GM12878 (cell line): ENCODE measurements around the gene ACTN2. TPM values are rescaled to one million over a fixed set of nuclear protein-coding genes. Genes with fewer than 3 reads are reported as not detected.

Source experiments
- ATAC-seq: fragments of 200-7000 bp; cut with Tn5 transposase; 3 replicates; pipeline ENCODE4 v1.9.1; 2020; ENCODE audit warnings: mild to moderate bottlenecking, moderate library complexity
- BruUV-seq: library from RNA; stranded (reverse); fragments of 400-500 nt; replicated peaks from 2 replicates; lab custom pipeline; 2021; lab: Mats Ljungman, UMichigan
- CTCF ChIA-PET: fragments of 300-600 bp; sonication (Branson Sonifier 250); formaldehyde crosslinking; extraction: SDS; loops from one replicate; lab custom pipeline; 2021; ENCODE audit warnings: inconsistent platforms; lab: Yijun Ruan, JAX
- POLR2A ChIA-PET: fragments of 350-600 bp; formaldehyde crosslinking; extraction: SDS; loops from one replicate; lab custom pipeline; 2021; ENCODE audit warnings: inconsistent platforms; lab: Charles Lee
- RAD21 ChIA-PET: fragments of 300-600 bp; sonication (Branson Sonifier 250); formaldehyde crosslinking; loops from one replicate; lab custom pipeline; 2023; ENCODE audit warnings: antibody characterized with exemption; ENCODE audit not compliant: unreplicated experiment; lab: Charles Lee
- SMC1A ChIA-PET: fragments of 300-600 bp; sonication (Branson Sonifier 250); formaldehyde crosslinking; loops from one replicate; lab custom pipeline; 2023; ENCODE audit not compliant: unreplicated experiment, uncharacterized antibody; lab: Charles Lee
- DNase-seq: peaks from one replicate; pipeline ENCODE4 v3.0.0-alpha.2; 2011; ENCODE audit warnings: low read depth, low spot score
- FAIRE-seq: peaks from 3 replicates; lab custom pipeline; 2011; peaks lifted over from hg19 to GRCh38; lab: Jason Lieb, UNC
- H2AFZ ChIP-seq: 2 replicates; pipeline ENCODE4 v1.6.0; 2011; ENCODE audit warnings: low read depth, low read length, control low read depth; ENCODE audit not compliant: control insufficient read depth
- H3K27ac ChIP-seq: 2 replicates; pipeline ENCODE4 v1.5.1; 2011; ENCODE audit warnings: control low read depth; ENCODE audit not compliant: control insufficient read depth, insufficient read depth
- H3K27me3 ChIP-seq, 2 experiments: replicated peaks in 1 of 2; 2 replicates each; pipeline versions ENCODE4 v1.6.0 to v1.6.1; 2011; ENCODE audit warnings: low read length in 1 of 2; ENCODE audit not compliant: control insufficient read depth in 2 of 2, insufficient read depth in 2 of 2
- H3K36me3 ChIP-seq, 2 experiments: 2 replicates each; pipeline ENCODE4 v1.5.1; 2011; ENCODE audit warnings: low read length in 1 of 2; ENCODE audit not compliant: control insufficient read depth in 2 of 2, insufficient read depth in 2 of 2
- H3K4me1 ChIP-seq: 2 replicates; pipeline ENCODE4 v1.6.1; 2011; ENCODE audit warnings: mild to moderate bottlenecking, low read length, moderate library complexity, mixed read lengths; ENCODE audit not compliant: control insufficient read depth, insufficient read depth
- H3K4me2 ChIP-seq: 2 replicates; pipeline ENCODE4 v1.6.0; 2011; ENCODE audit warnings: control low read depth; ENCODE audit not compliant: control insufficient read depth, insufficient read depth
- H3K4me3 ChIP-seq: fragments of 200-600 bp; sonication (generic); 2 replicates; pipeline ENCODE4 v1.5.1; 2016
- H3K79me2 ChIP-seq: 2 replicates; pipeline ENCODE4 v1.6.0; 2011; ENCODE audit warnings: low read length; ENCODE audit not compliant: control insufficient read depth, insufficient read depth
- H3K9ac ChIP-seq: 2 replicates; pipeline ENCODE4 v1.8.0; 2011; ENCODE audit warnings: low read length, control low read depth, mixed read lengths; ENCODE audit not compliant: control insufficient read depth, insufficient read depth
- H3K9me3 ChIP-seq: replicated peaks from 3 replicates; pipeline ENCODE4 v1.5.1; 2011; ENCODE audit warnings: mild to moderate bottlenecking, low read length; ENCODE audit not compliant: control insufficient read depth, insufficient read depth
- H4K20me1 ChIP-seq: 2 replicates; pipeline ENCODE4 v1.6.0; 2011; ENCODE audit not compliant: control insufficient read depth, insufficient read depth
- FOXM1 ChIP-seq: IDR thresholded peaks from 2 replicates; pipeline ENCODE4 v1.6.1; 2012; ENCODE audit warnings: low read depth, mild to moderate bottlenecking, inconsistent platforms, low read length, moderate library complexity
- HDGF ChIP-seq: fragments of 450-650 bp; IDR thresholded peaks from 2 replicates; pipeline ENCODE4 v1.6.1; 2016; ENCODE audit warnings: antibody characterized with exemption
- IKZF1 ChIP-seq: fragments of 450-650 bp; conservative IDR thresholded peaks from 2 replicates; pipeline ENCODE4 v1.6.1; 2017; ENCODE audit warnings: antibody characterized with exemption, mild to moderate bottlenecking
- IKZF2 ChIP-seq, 2 experiments: fragments of 450-650 bp; IDR thresholded peaks; 2 replicates each; pipeline ENCODE4 v1.6.1; 2017; ENCODE audit warnings: mild to moderate bottlenecking in 2 of 2, moderate library complexity in 2 of 2
- MTA3 ChIP-seq: IDR thresholded peaks from 2 replicates; pipeline ENCODE4 v1.6.1; 2012; ENCODE audit warnings: low read length, inconsistent platforms, borderline replicate concordance
- NFYB ChIP-seq: IDR thresholded peaks from 2 replicates; pipeline ENCODE4 v1.6.1; 2011; ENCODE audit warnings: low read depth, mild to moderate bottlenecking, low read length, improper control_type of control experiment, moderate library complexity; ENCODE audit not compliant: insufficient read depth
- RAD21 ChIP-seq: IDR thresholded peaks from 2 replicates; pipeline ENCODE4 v1.6.1; 2011; ENCODE audit warnings: mild to moderate bottlenecking, low read depth, low read length, moderate library complexity; ENCODE audit not compliant: insufficient read depth
- RAD51 ChIP-seq: fragments of 450-650 bp; IDR thresholded peaks from 2 replicates; pipeline ENCODE4 v1.6.1; 2016; ENCODE audit warnings: moderate library complexity, mild to moderate bottlenecking, inconsistent platforms
- SPI1 ChIP-seq: IDR thresholded peaks from 2 replicates; pipeline ENCODE4 v1.6.1; 2011; ENCODE audit warnings: low read depth, mild to moderate bottlenecking, low read length, moderate library complexity, borderline replicate concordance; ENCODE audit not compliant: insufficient read depth
- WGBS: methylation state at CpG from one replicate; pipeline ENCODE4 v1.1.6; 2016; ENCODE audit warnings: low lambda C conversion rate; ENCODE audit not compliant: insufficient replicate concordance, insufficient coverage; ENCODE audit errors: missing lambda C conversion rate; 5-methylcytosine and 5-hydroxymethylcytosine counted together
- in situ Hi-C: fragments of 300-500 bp; cut with MboI; formaldehyde crosslinking; loops from 9 replicates; pipeline ENCODE4 v1.14.3; 2018; ENCODE audit warnings: mixed read lengths
- intact Hi-C: fragments of 100-400 bp; cut with micrococcal nuclease; formaldehyde crosslinking; loops from one replicate; pipeline ENCODE4 v1.14.2; 2022; ENCODE audit not compliant: unreplicated experiment
- polyA plus RNA-seq, 11 experiments: library from polyadenylated mRNA; depleted of rRNA in 4 of 11; unstranded in 6 of 11; stranded (reverse) in 5 of 11; fragments of >200 nt; fragmentation: Nextera tagmentation in 4 of 11; fragmentation: Illumina TruSeq in 1 of 11; extraction: Ambion mirVana in 4 of 11; extraction: Trizol in 1 of 11; gene quantifications; 1 replicate in 1 of 11; 2 replicates in 10 of 11; pipeline versions ENCODE4 v1.2.1 to v1.2.3, GENCODE V29; 2011 to 2016; ENCODE audit warnings: inconsistent platforms in 2 of 11, missing spikeins in 2 of 11, low read depth in 1 of 11
- total RNA-seq, 4 experiments: library from RNA; depleted of rRNA in 3 of 4; stranded (reverse); fragments of >200 nt in 3 of 4; fragmentation: Illumina TruSeq in 1 of 4; extraction: Trizol in 1 of 4; gene quantifications; 2 replicates each; pipeline versions ENCODE4 v1.2.1 to v1.2.3, GENCODE V29; 2013 to 2021
- TF ChIP-seq, protein P1 (sequence below): fragments of 450-650 bp; IDR thresholded peaks from 2 replicates; pipeline ENCODE4 v1.6.1; 2017; ENCODE audit warnings: mild to moderate bottlenecking, moderate library complexity
- TF ChIP-seq, protein P2 (sequence below): fragments of 450-650 bp; IDR thresholded peaks from 2 replicates; pipeline ENCODE4 v1.6.1; 2017; ENCODE audit warnings: low read depth, mild to moderate bottlenecking, moderate library complexity

Gene ACTN2
- total and polyA plus RNA-seq, 10 of the 15 experiments (the other 5 are each of a cell fraction or from before 2014, with no cell fraction given): 0.10 TPM; not detected in 9

- intact Hi-C loops: no loop called here
- no peak for TF ChIP-seq SPI1
- no peak for TF ChIP-seq HDGF
- TF ChIP-seq IKZF2 (IDR thresholded peaks at IDR 0.05): no peak
- no peak for TF ChIP-seq IKZF1
- TF ChIP-seq MTA3: no peak
- H3K4me3 ChIP-seq: no peak overlapping the region
- DNase-seq (no peak), ATAC-seq (no peak), FAIRE-seq (no peak)
- no TSS peak for BruUV-seq
- H3K4me1 ChIP-seq: no peaks in the 10 kb centered on the region
- RAD21 ChIA-PET: no interaction called here
- H3K79me2 ChIP-seq: no peaks in the 10 kb centered on the region
- no peaks in the 10 kb centered on the region for H3K27me3 ChIP-seq
- H3K27ac ChIP-seq: no peak overlapping the region
- H3K4me2 ChIP-seq: no peak overlapping the region
- CTCF ChIA-PET: interaction anchor here (1.8 kb wide), 1 partner anchor 93 kb away, joined by 3 read pairs; no protein-coding TSS in a partner anchor
- H4K20me1 ChIP-seq: no peaks in the 10 kb centered on the region
- no peak overlapping the region for H3K9ac ChIP-seq
- SMC1A ChIA-PET: no interaction called here
- no peaks in the 10 kb centered on the region for H3K36me3 ChIP-seq
- H2AFZ ChIP-seq: no peak overlapping the region
- in situ Hi-C loops: no loop called here
- WGBS: 45% methylated on average over 6 of the region's 6 CpGs
- POLR2A ChIA-PET: no interaction called here
- no peaks in the 10 kb centered on the region for H3K9me3 ChIP-seq
Observed at GRCh38 chr1:236717811-236718210, 31.5 kb downstream of the ACTN2 start.

GRCh38 chr1:236718328-236718727 lies 32.0 kb downstream of the ACTN2 start:
- no peak for ATAC-seq
- no peaks in the 10 kb centered on the region for H3K79me2 ChIP-seq
- no peak for FAIRE-seq
- H3K4me2 ChIP-seq: no peak overlapping the region
- H3K27ac ChIP-seq: no peak overlapping the region
- intact Hi-C loops (no loop called here), in situ Hi-C loops (no loop called here)
- no TSS peak for BruUV-seq
- H3K4me3 ChIP-seq: no peak overlapping the region
- RAD21 ChIA-PET: no interaction called here
- H3K4me1 ChIP-seq: no peaks in the 10 kb centered on the region
- POLR2A ChIA-PET: no interaction called here
- TF ChIP-seq, protein P1, sequence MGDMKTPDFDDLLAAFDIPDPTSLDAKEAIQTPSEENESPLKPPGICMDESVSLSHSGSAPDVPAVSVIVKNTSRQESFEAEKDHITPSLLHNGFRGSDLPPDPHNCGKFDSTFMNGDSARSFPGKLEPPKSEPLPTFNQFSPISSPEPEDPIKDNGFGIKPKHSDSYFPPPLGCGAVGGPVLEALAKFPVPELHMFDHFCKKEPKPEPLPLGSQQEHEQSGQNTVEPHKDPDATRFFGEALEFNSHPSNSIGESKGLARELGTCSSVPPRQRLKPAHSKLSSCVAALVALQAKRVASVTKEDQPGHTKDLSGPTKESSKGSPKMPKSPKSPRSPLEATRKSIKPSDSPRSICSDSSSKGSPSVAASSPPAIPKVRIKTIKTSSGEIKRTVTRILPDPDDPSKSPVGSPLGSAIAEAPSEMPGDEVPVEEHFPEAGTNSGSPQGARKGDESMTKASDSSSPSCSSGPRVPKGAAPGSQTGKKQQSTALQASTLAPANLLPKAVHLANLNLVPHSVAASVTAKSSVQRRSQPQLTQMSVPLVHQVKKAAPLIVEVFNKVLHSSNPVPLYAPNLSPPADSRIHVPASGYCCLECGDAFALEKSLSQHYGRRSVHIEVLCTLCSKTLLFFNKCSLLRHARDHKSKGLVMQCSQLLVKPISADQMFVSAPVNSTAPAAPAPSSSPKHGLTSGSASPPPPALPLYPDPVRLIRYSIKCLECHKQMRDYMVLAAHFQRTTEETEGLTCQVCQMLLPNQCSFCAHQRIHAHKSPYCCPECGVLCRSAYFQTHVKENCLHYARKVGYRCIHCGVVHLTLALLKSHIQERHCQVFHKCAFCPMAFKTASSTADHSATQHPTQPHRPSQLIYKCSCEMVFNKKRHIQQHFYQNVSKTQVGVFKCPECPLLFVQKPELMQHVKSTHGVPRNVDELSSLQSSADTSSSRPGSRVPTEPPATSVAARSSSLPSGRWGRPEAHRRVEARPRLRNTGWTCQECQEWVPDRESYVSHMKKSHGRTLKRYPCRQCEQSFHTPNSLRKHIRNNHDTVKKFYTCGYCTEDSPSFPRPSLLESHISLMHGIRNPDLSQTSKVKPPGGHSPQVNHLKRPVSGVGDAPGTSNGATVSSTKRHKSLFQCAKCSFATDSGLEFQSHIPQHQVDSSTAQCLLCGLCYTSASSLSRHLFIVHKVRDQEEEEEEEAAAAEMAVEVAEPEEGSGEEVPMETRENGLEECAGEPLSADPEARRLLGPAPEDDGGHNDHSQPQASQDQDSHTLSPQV: no peak
- TF ChIP-seq RAD51 (no peak), NFYB (no peak), FOXM1 (no peak), RAD21 (no peak)
- TF ChIP-seq, protein P2, sequence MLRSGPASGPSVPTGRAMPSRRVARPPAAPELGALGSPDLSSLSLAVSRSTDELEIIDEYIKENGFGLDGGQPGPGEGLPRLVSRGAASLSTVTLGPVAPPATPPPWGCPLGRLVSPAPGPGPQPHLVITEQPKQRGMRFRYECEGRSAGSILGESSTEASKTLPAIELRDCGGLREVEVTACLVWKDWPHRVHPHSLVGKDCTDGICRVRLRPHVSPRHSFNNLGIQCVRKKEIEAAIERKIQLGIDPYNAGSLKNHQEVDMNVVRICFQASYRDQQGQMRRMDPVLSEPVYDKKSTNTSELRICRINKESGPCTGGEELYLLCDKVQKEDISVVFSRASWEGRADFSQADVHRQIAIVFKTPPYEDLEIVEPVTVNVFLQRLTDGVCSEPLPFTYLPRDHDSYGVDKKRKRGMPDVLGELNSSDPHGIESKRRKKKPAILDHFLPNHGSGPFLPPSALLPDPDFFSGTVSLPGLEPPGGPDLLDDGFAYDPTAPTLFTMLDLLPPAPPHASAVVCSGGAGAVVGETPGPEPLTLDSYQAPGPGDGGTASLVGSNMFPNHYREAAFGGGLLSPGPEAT: no peak
- H3K9ac ChIP-seq: no peak overlapping the region
- no peaks in the 10 kb centered on the region for H3K36me3 ChIP-seq
- no peaks in the 10 kb centered on the region for H4K20me1 ChIP-seq
- H3K9me3 ChIP-seq: no peaks in the 10 kb centered on the region
- CTCF ChIA-PET: interaction anchor here (1.8 kb wide), 1 partner anchor 93 kb away, joined by 3 read pairs; no protein-coding TSS in a partner anchor
- 0% methylated on average over 3 of the region's 3 CpGs for WGBS
- SMC1A ChIA-PET: no interaction called here
- H3K27me3 ChIP-seq: no peaks in the 10 kb centered on the region
- H2AFZ ChIP-seq: no peak overlapping the region
- no peak for DNase-seq
